HCEC 1CT (cell line): Measurements from ENCODE around the gene HEATR5A.
"Not testable (repeated sequence)": the region's sequence is repeated elsewhere in the genome, so short reads cannot be mapped to it uniquely, and the experiment has no call there.

Experiments used
- DNase-seq: peaks from one replicate; pipeline ENCODE4 v3.0.0-alpha.2; 2017

HEATR5A gene

GRCh38 chr14:31280132-31280870 lies 140.0 kb downstream of the HEATR5A start:
- DNase-seq = no peak

- no peak for DNase-seq
Measured at GRCh38 chr14:31278883-31279282, 141.5 kb downstream of the HEATR5A start.

GRCh38 chr14:31277085-31277484 lies 143.3 kb downstream of the HEATR5A start:
- DNase-seq = no peak

- DNase-seq = not testable (repeated sequence)
Measured at GRCh38 chr14:31276417-31276816, 143.9 kb downstream of the HEATR5A start.

- DNase-seq = no peak
Measured at GRCh38 chr14:31275731-31276130, 144.6 kb downstream of the HEATR5A start.

- DNase-seq = no peak
Measured at GRCh38 chr14:31271648-31272047, 148.7 kb downstream of the HEATR5A start.

- peak; percentile 37 for DNase-seq
Measured at GRCh38 chr14:31270196-31270772, 150.1 kb downstream of the HEATR5A start.

- peak; percentile 69 for DNase-seq
Measured at GRCh38 chr14:31269634-31270195, 150.6 kb downstream of the HEATR5A start.

GRCh38 chr14:31268216-31268615 lies 152.1 kb downstream of the HEATR5A start:
- DNase-seq = no peak

- no peak for DNase-seq
Measured at GRCh38 chr14:31266437-31267331, 153.7 kb downstream of the HEATR5A start.

- peak; percentile 7 for DNase-seq
Measured at GRCh38 chr14:31265701-31266398, 154.5 kb downstream of the HEATR5A start.

GRCh38 chr14:31263485-31264133 lies 156.7 kb downstream of the HEATR5A start:
- peak; percentile 100 for DNase-seq

GRCh38 chr14:31261859-31262731 lies 158.3 kb downstream of the HEATR5A start:
- peak; percentile 63 for DNase-seq

- no peak for DNase-seq
Measured at GRCh38 chr14:31261523-31261858, 158.9 kb downstream of the HEATR5A start.

GRCh38 chr14:31259040-31259435 lies 161.3 kb downstream of the HEATR5A start:
- not testable (repeated sequence) for DNase-seq

GRCh38 chr14:31258427-31259039 lies 161.8 kb downstream of the HEATR5A start:
- DNase-seq = no peak

- not testable (repeated sequence) for DNase-seq
Measured at GRCh38 chr14:31257554-31258426, 162.6 kb downstream of the HEATR5A start.

GRCh38 chr14:31257244-31257553 lies 163.2 kb downstream of the HEATR5A start:
- DNase-seq = no peak

- no peak for DNase-seq
Measured at GRCh38 chr14:31256534-31257243, 163.7 kb downstream of the HEATR5A start.
